ENCODE data around the gene MYO6. TPM values are rescaled to one million over a fixed set of nuclear protein-coding genes. Genes with fewer than 3 reads are reported as not detected.

Gene MYO6
- total RNA-seq, 1 experiment from 2014 or later, result 44.1 TPM

- Histone ChIP-seq H3K27me3 (ENCODE audit: insufficient read depth, low read length) (no peaks in the 10 kb centered on the region), H4K20me1 (ENCODE audit: insufficient read depth) (no peaks in the 10 kb centered on the region), H3K27ac (ENCODE audit: low read depth, low read length) (no peak overlapping the region), H3K79me2 (ENCODE audit: insufficient read depth, low read length) (peaks cover 89% of the 10 kb centered on the region), H2AFZ (ENCODE audit: low read depth, low read length, poor library complexity, severe bottlenecking) (no peak overlapping the region), H3K9me2 (ENCODE audit: insufficient read depth) (no peaks in the 10 kb centered on the region), H3K9ac (ENCODE audit: low read length) (no peak overlapping the region), H3K9me3 (ENCODE audit: control insufficient read depth in 1 of 2, insufficient read depth in 1 of 2, low read depth in 1 of 2, low read length in 2 of 2) (no peaks in the 10 kb centered on the region), H3K36me3 (ENCODE audit: control insufficient read depth in 1 of 2, insufficient read depth in 2 of 2, low read length in 2 of 2) (no peaks in the 10 kb centered on the region; a peak in 1 of 4 replicates), H3K4me2 (ENCODE audit: low read length) (no peak overlapping the region), H3K4me3 (replicated peaks in 1 of 2; ENCODE audit: low read depth in 1 of 2, low read length in 2 of 2) (no peak overlapping the region), H3K4me1 (ENCODE audit: control insufficient read depth in 1 of 2, insufficient read depth in 2 of 2, low read length in 2 of 2) (peaks cover 2 to 8% of the 10 kb centered on the region in 2 experiments; a peak in 3 of 4 replicates)
- CTCF ChIA-PET, result no interaction called here
- RAD21 ChIA-PET (ENCODE audit: low non-redundant PET in 1 of 2, low total read pairs in 2 of 2, uncharacterized antibody in 2 of 2, unreplicated experiment in 2 of 2), result no interaction called here
- DNase-seq (ENCODE audit: low read depth, low spot score), result no peak
- TF ChIP-seq, protein P1, sequence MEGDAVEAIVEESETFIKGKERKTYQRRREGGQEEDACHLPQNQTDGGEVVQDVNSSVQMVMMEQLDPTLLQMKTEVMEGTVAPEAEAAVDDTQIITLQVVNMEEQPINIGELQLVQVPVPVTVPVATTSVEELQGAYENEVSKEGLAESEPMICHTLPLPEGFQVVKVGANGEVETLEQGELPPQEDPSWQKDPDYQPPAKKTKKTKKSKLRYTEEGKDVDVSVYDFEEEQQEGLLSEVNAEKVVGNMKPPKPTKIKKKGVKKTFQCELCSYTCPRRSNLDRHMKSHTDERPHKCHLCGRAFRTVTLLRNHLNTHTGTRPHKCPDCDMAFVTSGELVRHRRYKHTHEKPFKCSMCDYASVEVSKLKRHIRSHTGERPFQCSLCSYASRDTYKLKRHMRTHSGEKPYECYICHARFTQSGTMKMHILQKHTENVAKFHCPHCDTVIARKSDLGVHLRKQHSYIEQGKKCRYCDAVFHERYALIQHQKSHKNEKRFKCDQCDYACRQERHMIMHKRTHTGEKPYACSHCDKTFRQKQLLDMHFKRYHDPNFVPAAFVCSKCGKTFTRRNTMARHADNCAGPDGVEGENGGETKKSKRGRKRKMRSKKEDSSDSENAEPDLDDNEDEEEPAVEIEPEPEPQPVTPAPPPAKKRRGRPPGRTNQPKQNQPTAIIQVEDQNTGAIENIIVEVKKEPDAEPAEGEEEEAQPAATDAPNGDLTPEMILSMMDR (IDR thresholded peaks at IDR 0.05 in 2 of 3, conservative IDR thresholded peaks at IDR 0.05 in 1 of 3; ENCODE audit: borderline replicate concordance in 1 of 3, insufficient read depth in 1 of 3, low read depth in 2 of 3, low read length in 2 of 3), result no peak
- TF ChIP-seq POLR2AphosphoS5 (IDR thresholded peaks at IDR 0.05; ENCODE audit: low read depth, low read length) (no peak), ZFX (IDR thresholded peaks at IDR 0.05) (no peak)
- intact Hi-C loops (cut with micrococcal nuclease), result no loop called here
- ATAC-seq, result no peak
- BruUV-seq (replicated peaks), result no TSS peak
- POLR2A ChIA-PET, result no interaction called here
Observed at GRCh38 chr6:75759207-75759606, 10.2 kb downstream of the MYO6 start.

- CTCF ChIA-PET, result no interaction called here
- TF ChIP-seq SIN3A (IDR thresholded peaks at IDR 0.05; ENCODE audit: low read depth), result no peak
- no peak for TF ChIP-seq ZNF274 (IDR thresholded peaks at IDR 0.05; ENCODE audit: low read depth, low read length)
- TF ChIP-seq SRF (IDR thresholded peaks at IDR 0.05; ENCODE audit: low read depth), result no peak
- TF ChIP-seq TCF7L2 (IDR thresholded peaks at IDR 0.05; ENCODE audit: borderline replicate concordance, extremely low read depth, insufficient read depth, insufficient read length), result no peak
- TF ChIP-seq, protein P2, sequence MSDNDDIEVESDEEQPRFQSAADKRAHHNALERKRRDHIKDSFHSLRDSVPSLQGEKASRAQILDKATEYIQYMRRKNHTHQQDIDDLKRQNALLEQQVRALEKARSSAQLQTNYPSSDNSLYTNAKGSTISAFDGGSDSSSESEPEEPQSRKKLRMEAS (IDR thresholded peaks at IDR 0.05), result no peak
Observed at GRCh38 chr6:75760320-75760719, 11.3 kb downstream of the MYO6 start.

More at GRCh38 chr6:75760320-75760719, 11.3 kb downstream of the MYO6 start:
- ChIA-PET RAD21 (ENCODE audit: low non-redundant PET in 1 of 2, low total read pairs in 2 of 2, uncharacterized antibody in 2 of 2, unreplicated experiment in 2 of 2) (no interaction called here), POLR2A (no interaction called here)
- Histone ChIP-seq H3K79me2 (ENCODE audit: insufficient read depth, low read length) (peaks cover 81% of the 10 kb centered on the region), H3K9me3 (ENCODE audit: control insufficient read depth in 1 of 2, insufficient read depth in 1 of 2, low read depth in 1 of 2, low read length in 2 of 2) (no peaks in the 10 kb centered on the region), H3K4me2 (ENCODE audit: low read length) (no peak overlapping the region), H3K36me3 (ENCODE audit: control insufficient read depth in 1 of 2, insufficient read depth in 2 of 2, low read length in 2 of 2) (no peaks in the 10 kb centered on the region; a peak in 1 of 4 replicates), H3K4me1 (ENCODE audit: control insufficient read depth in 1 of 2, insufficient read depth in 2 of 2, low read length in 2 of 2) (no peaks in the 10 kb centered on the region; a peak in 1 of 4 replicates), H3K27ac (ENCODE audit: low read depth, low read length) (no peak overlapping the region), H2AFZ (ENCODE audit: low read depth, low read length, poor library complexity, severe bottlenecking) (no peak overlapping the region), H3K9ac (ENCODE audit: low read length) (no peak overlapping the region), H3K9me2 (ENCODE audit: insufficient read depth) (no peaks in the 10 kb centered on the region), H4K20me1 (ENCODE audit: insufficient read depth) (no peaks in the 10 kb centered on the region), H3K27me3 (ENCODE audit: insufficient read depth, low read length) (no peaks in the 10 kb centered on the region), H3K4me3 (replicated peaks in 1 of 2; ENCODE audit: low read depth in 1 of 2, low read length in 2 of 2) (no peak overlapping the region)
- intact Hi-C loops (cut with micrococcal nuclease), result no loop called here
- no peak for DNase-seq (ENCODE audit: low read depth, low spot score)
- BruUV-seq (replicated peaks), result no TSS peak
- no peak for ATAC-seq

All from HCT116 (cell line).